T-helper 22 cell (primary cell): ENCODE measurements around the gene BCKDHA.
A peak's percentile ranks its signal among the peaks of the same experiment; 100 is the strongest.

Experiments
- DNase-seq: peaks from one replicate; pipeline ENCODE4 v3.0.0-alpha.2; 2020; ENCODE audit warnings: low read depth

Gene BCKDHA

DNA sequence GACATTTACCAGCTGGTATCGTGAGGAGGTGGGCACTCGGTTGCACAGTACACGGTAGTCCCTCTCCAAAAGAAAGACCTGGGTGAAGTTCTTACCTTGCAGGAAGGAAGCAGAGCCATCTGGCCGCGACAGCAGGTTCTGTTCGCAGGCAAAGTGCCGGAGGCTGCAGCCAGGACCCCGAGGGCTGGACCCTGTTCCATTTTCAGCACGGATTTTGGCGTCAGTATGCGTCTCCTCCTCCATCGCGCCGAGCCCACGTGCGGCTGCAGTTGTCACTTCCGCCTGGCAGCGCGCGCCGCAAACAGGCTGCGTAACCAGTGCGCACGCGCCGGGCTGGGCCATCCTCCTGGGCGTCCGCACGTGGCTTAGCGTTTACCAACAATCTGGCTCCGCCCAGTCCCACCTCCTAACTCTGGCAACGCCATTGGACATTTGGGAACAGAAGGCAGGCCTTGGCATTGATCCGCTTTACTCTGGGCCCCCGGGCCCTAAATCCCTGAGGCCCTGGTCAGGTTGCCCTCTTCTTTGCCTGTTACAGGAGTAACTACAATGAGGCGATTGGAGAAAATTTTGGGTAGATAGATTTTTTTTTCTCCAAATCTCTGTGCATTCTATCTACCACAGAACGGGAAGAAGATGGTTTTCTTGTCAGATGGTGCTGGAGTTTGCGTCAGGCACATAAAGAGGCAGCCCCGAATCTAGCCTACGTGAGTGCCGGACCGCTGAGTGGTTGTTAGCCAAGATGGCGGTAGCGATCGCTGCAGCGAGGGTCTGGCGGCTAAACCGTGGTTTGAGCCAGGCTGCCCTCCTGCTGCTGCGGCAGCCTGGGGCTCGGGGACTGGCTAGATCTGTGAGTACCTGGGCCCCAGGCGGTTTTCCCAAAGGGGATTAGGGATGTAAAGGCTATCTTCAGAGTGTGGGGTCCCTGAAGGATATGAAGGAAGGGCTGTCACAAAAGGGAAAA is at the start of gene BCKDHA, which contains the start of gene EXOSC5:
Gene BCKDHA (plus strand): TSS at position 733 of the 964 bp plus-strand sequence. CDS start 10 bp downstream, at position 743.
Gene EXOSC5 (minus strand): TSS at position 274 of the 964 bp plus-strand sequence. CDS start 31 bp downstream, at position 243.
- DNase-seq = peak; percentile 99

GRCh38 chr19:41350735-41351338 is 46.8 kb upstream of the BCKDHA start:
- DNase-seq = no peak

GRCh38 chr19:41351339-41352245 is 46.0 kb upstream of the BCKDHA start:
- DNase-seq = peak; percentile 88

DNA sequence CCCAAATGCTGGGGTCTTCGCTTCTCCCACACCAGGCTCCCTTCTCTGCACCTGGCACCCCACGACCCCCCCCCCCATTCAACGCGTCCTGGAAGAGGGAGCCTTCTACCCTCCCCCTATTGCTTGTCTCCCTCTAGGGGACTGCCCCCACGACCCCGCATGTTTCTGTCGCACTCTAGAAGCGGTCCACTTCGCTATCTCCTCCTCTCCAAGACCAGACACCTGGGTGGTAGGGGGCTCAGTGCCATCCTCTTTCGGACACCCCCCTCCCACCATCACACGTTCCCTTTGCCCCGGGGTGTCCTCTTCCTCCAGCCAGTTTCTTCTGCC is 45.4 kb upstream of the BCKDHA start:
- no peak for DNase-seq

GRCh38 chr19:41352609-41353465 is 44.8 kb upstream of the BCKDHA start:
- DNase-seq = peak; percentile 63

- DNase-seq = peak; percentile 94
These were observed 43.9 kb upstream of the BCKDHA start, which contains the start of gene TGFB1 for GRCh38 chr19:41353466-41354342. Gene TGFB1 (minus strand): TSS chr19:41353922. CDS start chr19:41353044, 878 bp downstream.

- DNase-seq = no peak
These were observed 43.2 kb upstream of the BCKDHA start for GRCh38 chr19:41354343-41354953.

DNA sequence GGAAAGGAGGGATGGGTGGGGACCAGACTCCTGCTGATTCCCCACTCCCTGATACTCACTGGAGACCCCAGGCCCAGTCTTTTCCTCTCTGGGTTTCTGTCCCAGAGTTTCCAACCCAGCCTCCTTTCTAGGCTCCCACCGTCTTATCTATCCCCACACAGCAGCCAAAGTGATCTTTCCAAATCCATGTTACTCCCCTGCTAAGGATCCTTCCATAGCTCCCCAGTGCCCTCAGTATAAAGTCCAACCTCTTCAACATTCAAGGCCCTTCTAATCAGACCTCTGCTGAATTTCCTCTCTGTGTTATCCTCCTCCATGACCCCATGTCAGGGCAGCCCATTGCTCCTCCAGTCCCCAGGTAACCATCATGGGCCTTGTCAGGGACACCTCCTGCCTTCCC is 42.6 kb upstream of the BCKDHA start:
- no peak for DNase-seq

DNA sequence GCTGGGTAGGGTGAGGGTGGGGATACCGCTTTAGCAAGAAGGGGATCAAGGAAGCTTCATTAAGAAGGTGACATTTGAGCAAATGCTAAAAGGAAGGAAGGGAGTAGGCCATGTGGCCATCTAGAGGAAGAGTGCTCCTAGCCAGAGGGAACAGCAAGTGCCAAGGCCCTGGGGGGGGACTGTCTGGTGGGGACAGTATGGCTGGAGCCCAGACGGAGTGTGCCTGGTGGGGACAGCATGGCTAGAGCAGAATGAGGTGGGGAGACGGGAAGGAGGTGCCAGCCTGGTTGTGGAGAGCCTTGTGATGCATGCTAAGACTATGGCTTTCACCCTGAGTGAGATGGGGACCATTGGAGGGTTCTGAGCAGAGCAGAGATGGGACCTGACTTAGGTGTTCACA is 41.8 kb upstream of the BCKDHA start:
- no peak for DNase-seq

DNA sequence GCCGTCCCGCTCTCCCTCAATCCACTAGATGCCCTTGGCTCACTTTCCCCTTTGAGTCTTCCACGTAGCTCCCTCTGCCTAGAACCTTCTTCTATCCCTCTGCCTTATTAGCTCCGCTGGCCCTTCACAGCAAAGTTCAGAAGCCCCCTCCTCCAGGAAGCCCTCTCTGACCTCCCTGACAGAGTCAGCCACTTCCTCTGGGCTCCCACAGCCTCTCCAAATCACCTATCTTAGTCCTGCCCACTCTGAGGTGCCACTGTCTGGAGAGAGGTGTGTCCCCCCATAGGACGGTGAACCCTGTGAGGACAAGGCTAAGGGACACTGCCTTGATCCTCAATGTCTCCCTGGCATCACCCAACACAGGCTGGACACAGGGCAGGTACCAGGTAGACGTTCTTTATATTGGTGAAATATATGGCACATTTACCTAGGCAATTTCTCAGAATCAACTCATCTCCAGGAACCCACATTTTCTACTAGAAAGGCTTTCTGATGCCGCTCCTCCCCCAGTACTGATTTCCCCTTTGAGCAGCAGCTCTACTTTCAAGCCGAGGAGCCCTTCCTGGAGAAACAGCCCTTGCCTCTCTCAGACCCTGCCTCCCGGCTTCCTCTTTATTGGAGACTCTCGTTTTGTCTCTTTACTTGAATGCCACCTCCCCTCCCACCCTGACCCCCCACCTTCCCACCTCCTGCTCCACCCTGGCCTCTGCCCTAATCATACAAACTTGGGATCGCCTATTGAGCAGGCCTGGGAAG is 40.5 kb upstream of the BCKDHA start:
- DNase-seq = no peak

- no peak for DNase-seq
These were observed 39.9 kb upstream of the BCKDHA start for GRCh38 chr19:41357746-41358145.

DNA sequence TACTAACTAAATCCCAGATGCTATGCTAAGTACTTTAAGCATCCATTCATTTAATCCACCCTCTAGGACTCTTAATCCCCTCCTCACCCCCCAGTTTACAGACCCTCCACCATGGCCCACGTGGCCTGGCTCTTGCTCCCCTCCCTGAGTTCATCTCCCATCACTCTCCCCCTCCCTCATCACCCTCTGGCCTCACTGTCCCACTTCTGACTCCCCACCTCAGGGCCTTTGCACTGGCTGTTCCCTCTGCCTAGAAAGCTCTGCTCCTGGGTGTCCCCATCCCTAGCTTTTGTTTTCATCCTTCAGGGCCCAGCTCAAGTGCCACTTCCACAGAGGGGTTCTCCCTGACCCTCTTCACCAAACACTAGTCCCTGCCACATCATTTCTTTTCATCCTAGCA is 37.9 kb upstream of the BCKDHA start:
- DNase-seq = no peak

DNA sequence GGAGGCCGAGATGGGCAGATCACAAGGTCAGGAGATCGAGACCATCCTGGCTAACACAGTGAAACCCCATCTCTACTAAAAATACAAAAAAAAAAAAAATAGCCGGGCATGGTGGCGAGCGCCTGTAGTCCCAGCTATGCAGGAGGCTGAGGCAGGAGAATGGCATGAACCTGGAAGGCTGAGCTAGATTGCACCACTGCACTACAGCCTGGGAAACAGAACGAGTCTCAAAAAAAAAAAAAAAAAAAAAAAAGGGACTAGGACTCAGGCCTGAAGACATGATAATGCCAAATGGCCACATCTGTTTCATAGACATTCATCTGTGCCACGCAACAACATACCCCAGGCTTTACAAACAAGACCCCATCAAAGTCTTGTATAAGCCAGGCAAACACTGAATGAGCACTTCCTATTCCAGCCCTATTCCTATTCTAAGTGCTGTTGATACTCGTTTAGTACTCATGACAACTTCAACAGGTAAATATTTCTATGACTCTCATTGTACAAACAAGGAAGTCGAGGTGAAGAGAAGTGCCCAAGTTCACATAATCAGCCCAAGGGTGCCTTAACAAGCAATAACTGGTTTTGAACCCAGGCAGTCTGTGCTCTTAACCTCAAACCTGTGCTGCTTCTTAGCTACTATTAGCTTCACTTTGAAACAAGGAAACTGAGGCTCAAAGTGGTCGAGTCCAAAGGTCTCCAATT is 35.3 kb upstream of the BCKDHA start:
- DNase-seq = no peak

DNA sequence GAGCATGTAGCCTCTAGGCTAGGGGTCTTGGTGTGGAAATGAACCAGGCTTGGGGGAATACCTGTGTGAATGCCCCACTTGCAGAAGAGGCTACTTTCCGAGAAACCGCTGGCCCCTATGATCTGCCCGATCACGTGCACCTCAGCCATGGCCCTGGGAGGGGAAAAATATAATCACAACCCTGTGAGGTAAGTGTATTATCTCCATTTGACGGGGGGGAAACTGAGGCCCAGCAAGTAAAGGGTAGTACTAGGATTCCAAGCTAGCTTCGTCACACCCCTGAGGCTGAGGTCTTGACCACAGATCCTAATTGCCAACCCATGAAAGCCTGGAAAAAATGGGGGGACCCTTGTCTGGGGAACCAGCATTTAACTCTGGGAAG is 34.3 kb upstream of the BCKDHA start:
- DNase-seq = no peak

- DNase-seq = peak; percentile 96
These were observed 33.7 kb upstream of the BCKDHA start, which contains the start of gene B9D2 for GRCh38 chr19:41363753-41364523. Gene B9D2 (minus strand): TSS chr19:41364149. CDS start chr19:41363519, 630 bp downstream.

GRCh38 chr19:41364524-41365391 is 32.9 kb upstream of the BCKDHA start:
- no peak for DNase-seq
